AG10803 (cell line): ENCODE results near the gene DDX56.

Source experiments
- DNase-seq: peaks from one replicate; pipeline ENCODE4 v3.0.0; 2010; ENCODE audit warnings: low read depth
- H3K4me3 ChIP-seq: 2 replicates; pipeline ENCODE4 v1.5.1; 2011; ENCODE audit warnings: mild to moderate bottlenecking, low read length, control low read depth
- CTCF ChIP-seq: conservative IDR thresholded peaks from 2 replicates; pipeline ENCODE4 v1.5.1; 2011; ENCODE audit warnings: mild to moderate bottlenecking, low read length, control low read depth, inconsistent platforms

DDX56 gene

GRCh38 chr7:44549457-44549856 is 24.3 kb downstream of the DDX56 start:
- DNase-seq, result no peak
- H3K4me3 ChIP-seq, result no peak overlapping the region

GRCh38 chr7:44548893-44549292 is 24.8 kb downstream of the DDX56 start:
- TF ChIP-seq CTCF, result no peak
- H3K4me3 ChIP-seq, result no peak overlapping the region
- DNase-seq, result no peak

More at GRCh38 chr7:44549457-44549856, 24.3 kb downstream of the DDX56 start:
- no peak for TF ChIP-seq CTCF

- H3K4me3 ChIP-seq, result no peak overlapping the region
- TF ChIP-seq CTCF, result no peak
- no peak for DNase-seq
Observed at GRCh38 chr7:44547536-44548231, 26.0 kb downstream of the DDX56 start.

- TF ChIP-seq CTCF, result no peak
Observed at GRCh38 chr7:44541876-44542610, 31.7 kb downstream of the DDX56 start.

GRCh38 chr7:44541028-44541869 is 32.5 kb downstream of the DDX56 start, which contains the start of gene NPC1L1:
Gene NPC1L1, minus strand, starts transcription at chr7:44541330. Its CDS starts 71 bp downstream, at chr7:44541259.
- no peak for DNase-seq
- TF ChIP-seq CTCF, result no peak
- no peak within 1 kb of the TSS for H3K4me3 ChIP-seq

More at GRCh38 chr7:44541876-44542610, 31.7 kb downstream of the DDX56 start:
- H3K4me3 ChIP-seq, result no peak overlapping the region
- DNase-seq, result no peak

GRCh38 chr7:44540592-44541027 is 33.1 kb downstream of the DDX56 start:
- H3K4me3 ChIP-seq, result no peak overlapping the region
- no peak for DNase-seq

More at GRCh38 chr7:44540592-44541027, 33.1 kb downstream of the DDX56 start:
- TF ChIP-seq CTCF, result no peak
